HG02885 (cell line): Measurements from ENCODE around the gene KCTD17.
"Not testable (repeated sequence)": the region's sequence is repeated elsewhere in the genome, so short reads cannot be mapped to it uniquely, and the experiment has no call there.

ENCODE experiments used
- ATAC-seq: cut with Tn5 transposase; IDR thresholded peaks from one replicate; pipeline ENCODE4 v1.9.1; 2021; ENCODE audit warnings: mild to moderate bottlenecking; ENCODE audit not compliant: unreplicated experiment, poor library complexity

Gene KCTD17

GRCh38 chr22:37057796-37058510 is 6.4 kb downstream of the KCTD17 start:
- ATAC-seq: no peak

DNA sequence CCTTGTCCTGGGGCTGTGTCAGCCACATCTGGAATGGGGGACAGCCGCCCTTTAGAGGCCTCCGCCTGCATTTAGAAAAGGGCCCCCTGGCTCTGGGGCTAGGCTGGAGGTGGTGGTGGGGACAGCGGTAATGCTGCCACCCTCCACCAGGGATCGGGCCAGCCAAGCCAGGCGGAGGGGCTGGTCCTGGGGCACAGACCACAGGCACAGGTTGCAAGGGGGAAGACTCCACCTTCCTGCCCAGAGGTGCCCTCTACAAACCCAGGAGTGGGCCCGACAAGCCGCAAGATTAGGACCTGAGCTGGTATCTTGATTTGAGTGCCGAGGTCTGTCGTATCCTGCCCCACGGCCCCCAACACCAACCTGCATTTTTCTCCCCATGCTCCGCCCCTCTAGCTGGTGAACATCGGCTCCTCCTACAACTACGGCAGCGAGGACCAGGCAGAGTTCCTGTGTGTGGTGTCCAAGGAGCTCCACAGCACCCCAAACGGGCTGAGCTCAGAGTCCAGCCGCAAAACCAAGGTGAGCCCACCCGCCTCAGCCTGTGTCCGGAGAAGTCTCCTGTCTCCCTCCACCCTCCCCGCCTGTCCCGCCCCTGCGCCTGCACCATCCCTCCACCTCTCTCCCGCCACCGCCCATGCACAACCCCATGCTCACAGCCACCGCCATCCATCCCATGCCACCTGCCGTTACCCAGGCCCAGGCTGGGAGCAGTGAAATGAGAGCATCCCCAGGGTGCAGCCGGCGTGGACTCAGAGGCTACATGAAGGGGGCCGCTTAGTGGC is 7.6 kb downstream of the KCTD17 start:
- no peak for ATAC-seq

GRCh38 chr22:37059876-37060449 is 8.4 kb downstream of the KCTD17 start:
- no peak for ATAC-seq

DNA sequence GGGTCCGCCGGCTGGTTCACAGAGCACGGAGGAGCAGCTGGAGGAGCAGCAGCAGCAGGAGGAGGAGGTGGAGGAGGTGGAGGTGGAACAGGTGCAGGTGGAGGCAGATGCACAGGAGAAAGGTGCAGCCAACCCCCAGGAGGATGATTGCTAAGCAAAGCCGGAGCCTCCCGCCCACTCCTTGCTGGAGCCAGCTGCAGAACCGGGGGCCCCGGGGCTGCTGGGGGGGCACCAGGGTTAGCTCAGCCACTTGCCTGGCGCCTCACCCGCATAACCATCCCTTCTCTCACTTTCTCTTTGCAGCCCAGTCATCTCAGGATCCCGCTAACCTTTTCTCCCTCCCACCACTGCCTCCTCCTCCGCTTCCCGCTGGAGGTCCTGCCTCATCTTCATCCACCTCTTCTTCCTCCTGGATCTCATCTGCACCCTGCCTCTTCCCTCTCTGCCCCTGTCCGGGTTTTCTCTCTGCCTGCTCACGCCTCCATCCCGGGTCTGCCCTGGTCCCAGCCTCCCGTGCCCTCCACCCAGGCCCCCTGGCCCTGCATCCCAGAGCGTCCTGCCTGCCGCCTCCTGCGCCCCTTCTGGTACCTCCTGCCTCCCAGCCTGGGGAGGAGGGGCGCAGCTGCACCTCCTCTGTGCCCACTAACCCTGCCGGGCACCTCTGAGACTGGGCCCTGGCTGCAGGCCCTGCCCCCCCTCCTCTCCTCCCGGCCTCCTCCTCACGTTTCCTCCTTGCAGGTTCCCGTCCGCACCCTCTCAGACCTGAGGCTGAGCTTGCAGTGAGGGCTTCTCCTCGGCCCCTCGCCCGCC is 9.5 kb downstream of the KCTD17 start:
- ATAC-seq: no peak

DNA sequence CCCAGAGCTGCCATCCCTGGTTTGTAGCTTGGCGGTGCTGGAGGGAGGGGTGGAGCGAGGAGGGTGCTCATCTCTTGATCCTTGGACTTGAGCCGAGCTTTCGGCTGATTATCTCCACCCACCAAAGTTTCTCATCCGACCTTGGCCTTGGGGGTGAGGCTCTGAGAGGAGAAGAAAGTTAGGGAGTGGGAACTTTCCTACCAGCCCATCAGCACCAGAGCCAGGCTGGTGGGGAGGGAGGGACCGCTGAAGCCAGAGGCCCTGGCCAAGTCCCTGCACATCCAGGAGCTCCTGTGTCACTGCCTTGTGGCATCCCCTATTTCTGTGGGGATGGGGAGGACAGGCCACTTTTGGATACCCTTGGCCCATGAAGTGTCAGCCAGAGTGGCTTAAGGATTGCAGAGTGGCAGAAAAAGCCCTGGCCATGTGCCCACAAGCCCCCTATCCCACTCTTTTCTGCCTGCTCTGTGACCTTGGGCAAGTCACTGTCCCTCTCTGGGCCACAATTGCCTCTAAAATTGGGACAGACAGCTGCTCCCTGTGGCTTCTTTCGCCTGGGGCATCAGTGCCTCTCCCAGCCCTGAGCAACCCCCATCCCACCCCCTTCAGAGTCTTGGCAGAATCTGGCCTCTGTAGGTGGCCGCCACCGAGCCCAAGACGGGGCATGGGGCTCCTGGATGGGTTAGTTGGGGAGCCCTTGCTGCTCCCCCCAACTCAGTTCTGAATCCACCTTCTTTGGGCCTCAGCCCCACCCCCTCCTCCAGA is 10.3 kb downstream of the KCTD17 start:
- no peak for ATAC-seq

DNA sequence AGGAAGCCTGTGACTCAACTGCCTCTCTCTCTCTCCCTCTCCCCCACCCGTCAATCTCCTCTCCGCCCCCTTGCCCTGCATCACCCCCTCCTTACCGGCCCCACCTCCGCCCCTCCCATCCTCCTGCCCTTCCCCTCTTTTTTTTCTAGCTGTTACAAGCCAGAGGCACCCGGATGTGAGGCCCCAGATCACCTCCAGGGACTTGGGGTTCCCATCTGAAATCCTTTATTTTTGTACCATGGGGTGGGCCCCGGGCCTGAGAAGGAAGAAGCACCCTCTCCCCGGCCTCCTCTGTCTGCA is 10.8 kb downstream of the KCTD17 start:
- ATAC-seq: no peak

DNA sequence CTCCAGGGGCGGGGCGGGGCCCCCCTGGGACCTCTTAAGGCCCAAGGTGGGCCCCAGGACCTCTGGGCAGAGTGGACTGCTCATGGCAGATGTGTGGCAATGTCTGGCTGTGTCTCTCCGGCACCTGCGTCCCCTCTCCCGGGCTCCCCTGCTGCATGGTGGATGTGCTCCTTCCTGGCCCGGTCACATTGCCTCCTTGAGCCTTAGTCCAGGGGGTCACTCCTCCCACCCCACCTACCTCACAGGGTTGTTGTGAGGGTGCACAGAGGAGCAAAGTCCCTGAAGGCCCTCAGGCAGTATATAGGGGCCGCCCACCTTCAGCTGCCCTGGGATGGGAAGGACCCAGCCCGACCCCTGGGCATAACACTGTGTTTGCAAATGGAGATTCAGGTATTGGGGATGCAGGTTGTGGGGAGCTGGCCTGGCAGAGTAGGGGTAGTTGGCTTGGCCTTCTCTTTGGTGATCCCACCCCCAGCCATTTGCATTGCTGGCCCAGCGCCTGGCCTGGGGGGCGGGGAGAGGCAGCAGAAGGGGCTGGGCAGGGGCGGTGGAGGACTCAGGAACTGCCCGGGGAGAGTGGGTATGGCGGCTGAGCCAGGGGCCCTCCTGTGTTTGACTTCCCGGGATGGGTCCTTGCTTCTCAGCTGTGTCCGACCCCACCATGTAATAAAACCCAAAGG is 11.3 kb downstream of the KCTD17 start:
- no peak for ATAC-seq

DNA sequence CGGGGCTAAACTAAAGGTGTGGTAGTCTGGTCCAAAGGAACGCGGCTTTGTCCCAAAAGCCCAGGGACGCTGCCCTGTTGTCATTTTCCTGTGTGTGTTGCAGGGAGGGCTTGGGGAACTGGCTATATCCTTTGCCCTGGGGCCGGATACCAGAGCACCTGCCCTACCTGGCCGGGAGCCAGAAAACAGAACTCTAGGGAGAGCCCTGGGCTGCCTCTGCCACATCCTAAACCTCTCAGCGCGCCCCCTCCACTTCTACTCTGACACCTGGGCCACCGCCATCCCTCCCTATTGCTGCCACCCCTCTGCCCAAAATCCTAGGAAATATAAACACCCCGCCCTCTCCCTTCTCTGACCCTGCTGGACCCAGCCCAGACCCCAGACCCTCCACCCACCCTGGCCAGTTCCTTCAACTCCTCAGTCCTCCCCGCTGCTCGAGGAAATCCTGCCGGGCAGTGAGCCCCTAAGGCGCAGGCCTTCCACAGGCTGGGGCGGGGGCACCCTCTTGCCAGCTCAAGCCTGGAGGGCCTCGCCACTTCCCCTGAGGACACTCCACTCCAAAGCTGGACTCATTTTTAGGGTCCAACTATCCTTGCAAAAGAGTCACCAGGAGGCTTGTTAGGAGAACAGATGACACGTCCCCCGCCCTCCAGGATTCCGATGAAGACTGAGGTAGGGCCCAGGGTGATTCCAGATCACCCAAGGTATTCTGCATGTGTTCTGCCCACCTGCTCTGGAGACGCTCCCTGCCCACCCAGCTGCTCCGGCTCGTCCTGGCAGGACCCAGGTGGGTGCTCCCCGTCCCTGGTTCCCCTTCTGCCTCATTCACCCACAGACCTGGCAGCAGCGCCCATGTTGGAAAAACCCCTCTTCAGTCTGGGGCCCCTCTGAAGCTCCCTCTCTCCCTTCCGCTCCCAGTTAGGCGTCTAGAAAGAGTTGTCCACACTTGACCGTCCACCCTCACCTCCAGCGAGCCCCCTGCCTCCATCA is 12.2 kb downstream of the KCTD17 start:
- ATAC-seq: no peak

- no peak for ATAC-seq
Observed at GRCh38 chr22:37064553-37064952, 13.0 kb downstream of the KCTD17 start.

DNA sequence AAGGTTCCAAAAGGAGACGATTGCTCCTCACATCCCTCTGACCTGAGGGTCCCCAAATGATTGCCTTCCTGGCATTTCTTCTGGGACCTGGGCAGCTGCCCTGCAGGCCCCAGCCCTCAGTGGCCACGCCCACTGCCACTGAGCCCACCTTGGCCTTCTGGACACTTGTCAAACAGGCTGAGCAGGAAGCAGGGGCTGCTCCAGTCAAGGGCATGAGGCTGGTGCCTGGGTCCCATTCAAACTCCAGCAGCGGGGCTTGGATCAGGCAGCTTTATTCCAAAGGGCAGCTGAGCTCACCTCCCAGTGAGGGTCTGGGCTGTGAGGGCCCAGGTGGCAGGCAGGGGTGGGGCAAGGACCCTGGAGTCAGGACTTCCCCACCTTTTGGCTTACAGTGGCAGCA is 13.6 kb downstream of the KCTD17 start:
- ATAC-seq: no peak

GRCh38 chr22:37065961-37066360 is 14.4 kb downstream of the KCTD17 start:
- ATAC-seq: no peak

DNA sequence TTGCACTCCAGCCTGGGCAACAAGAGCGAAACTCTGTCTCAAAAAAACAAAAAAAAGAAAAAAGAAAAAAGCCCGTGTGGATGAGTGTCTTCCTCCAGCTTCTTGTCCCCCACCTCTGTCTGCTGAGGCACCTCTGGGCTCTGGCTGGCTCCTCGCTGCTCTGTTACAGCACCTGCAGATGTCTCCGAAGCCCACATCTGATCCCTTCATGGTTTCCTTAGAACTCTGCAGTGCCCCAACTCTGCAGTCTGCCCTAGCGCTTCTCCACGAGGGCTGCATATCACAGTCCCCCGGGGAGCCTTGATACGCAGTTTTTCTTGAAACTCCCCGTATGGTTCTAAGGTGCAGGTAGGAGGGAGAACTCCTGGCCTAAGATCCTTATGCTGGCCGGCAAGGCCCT is 15.9 kb downstream of the KCTD17 start:
- no peak for ATAC-seq

GRCh38 chr22:37068859-37069258 is 17.3 kb downstream of the KCTD17 start:
- no peak for ATAC-seq

GRCh38 chr22:37069319-37069718 is 17.8 kb downstream of the KCTD17 start:
- ATAC-seq: no peak

DNA sequence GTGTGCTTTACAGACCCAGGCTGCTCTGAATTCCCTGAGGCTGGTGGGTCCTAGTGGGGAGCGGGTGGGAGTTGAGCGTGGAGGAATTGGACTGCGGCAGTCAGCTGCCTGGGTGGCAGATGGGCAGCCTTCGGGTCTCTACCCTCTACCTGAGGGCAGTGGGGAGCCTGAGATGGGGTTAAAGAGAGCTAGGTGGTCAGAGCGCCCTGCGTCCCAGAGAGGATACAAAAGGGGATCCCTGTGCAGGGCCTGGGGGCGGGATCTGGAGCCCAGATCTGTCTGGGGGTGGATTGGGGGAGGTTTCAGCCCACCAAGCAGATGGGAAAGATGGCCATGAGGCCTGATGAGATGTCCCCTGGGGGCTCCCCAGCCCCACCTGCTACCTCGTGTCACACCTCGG is 18.2 kb downstream of the KCTD17 start:
- no peak for ATAC-seq

- ATAC-seq: no peak
Observed at GRCh38 chr22:37070334-37070733, 18.8 kb downstream of the KCTD17 start.

DNA sequence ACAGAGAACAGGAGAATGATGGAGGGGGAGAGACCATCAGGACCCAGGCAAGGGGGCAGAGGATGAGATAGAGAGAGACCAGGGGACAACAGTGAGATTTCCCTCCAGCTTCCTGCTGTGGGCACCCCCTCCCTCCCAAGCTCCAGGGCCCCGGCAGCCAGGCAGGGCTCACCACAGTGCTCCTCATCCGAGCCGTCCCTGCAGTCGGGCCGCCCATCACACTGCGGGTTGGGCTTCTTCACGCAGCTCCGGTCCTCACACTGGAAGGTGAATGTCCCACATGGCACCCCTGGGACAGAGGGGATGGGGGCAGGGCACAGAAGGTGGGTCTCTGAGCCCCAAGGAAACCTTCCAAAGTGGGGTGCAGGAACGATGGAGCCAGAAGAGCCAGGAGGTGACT is 19.2 kb downstream of the KCTD17 start:
- ATAC-seq: no peak

GRCh38 chr22:37071850-37072592 is 20.5 kb downstream of the KCTD17 start:
- not testable (repeated sequence) for ATAC-seq
